HUES6 (cell line): Measurements from ENCODE around the gene PSPH.

ENCODE experiments used
- H3K27ac ChIP-seq: 2 replicates; pipeline ENCODE4 v1.7.0; 2013; ENCODE audit warnings: low read depth, mild to moderate bottlenecking, low read length, inconsistent platforms
- H3K27me3 ChIP-seq: 2 replicates; pipeline ENCODE4 v1.6.1; 2013; ENCODE audit warnings: low read length; ENCODE audit not compliant: control insufficient read depth, insufficient read depth
- H3K36me3 ChIP-seq: 2 replicates; pipeline ENCODE4 v1.6.1; 2013; ENCODE audit warnings: low read length; ENCODE audit not compliant: control insufficient read depth, insufficient read depth
- H3K4me1 ChIP-seq: 2 replicates; pipeline ENCODE4 v1.6.1; 2013; ENCODE audit warnings: low read length; ENCODE audit not compliant: control insufficient read depth, insufficient read depth
- H3K4me3 ChIP-seq: 2 replicates; pipeline ENCODE4 v1.5.1; 2013; ENCODE audit warnings: low read depth, low read length
- H3K9ac ChIP-seq: one replicate; pipeline ENCODE4 v1.6.1; 2013; ENCODE audit warnings: mild to moderate bottlenecking, low read length
- H3K9me3 ChIP-seq: 2 replicates; pipeline ENCODE4 v1.6.1; 2013; ENCODE audit warnings: low read depth, low read length; ENCODE audit not compliant: control insufficient read depth, insufficient read depth

The PSPH gene

GRCh38 chr7:55996856-55997500 is 54.3 kb downstream of the PSPH start:
- H3K9me3 ChIP-seq: no peaks in the 10 kb centered on the region
- H3K36me3 ChIP-seq: peaks cover 39% of the 10 kb centered on the region
- H3K9ac ChIP-seq: no peak overlapping the region
- no peak overlapping the region for H3K27ac ChIP-seq
- no peaks in the 10 kb centered on the region for H3K4me1 ChIP-seq
- H3K4me3 ChIP-seq: no peak overlapping the region
- H3K27me3 ChIP-seq: no peaks in the 10 kb centered on the region

GRCh38 chr7:55992346-55992745 is 58.9 kb downstream of the PSPH start:
- Histone ChIP-seq H3K9ac (no peak overlapping the region), H3K27ac (no peak overlapping the region), H3K36me3 (peaks cover 42% of the 10 kb centered on the region), H3K27me3 (no peaks in the 10 kb centered on the region), H3K4me3 (no peak overlapping the region), H3K4me1 (no peaks in the 10 kb centered on the region), H3K9me3 (no peaks in the 10 kb centered on the region)

- Histone ChIP-seq H3K36me3 (peaks cover 80% of the 10 kb centered on the region), H3K27me3 (no peaks in the 10 kb centered on the region), H3K27ac (no peak overlapping the region), H3K9me3 (no peaks in the 10 kb centered on the region), H3K4me1 (no peaks in the 10 kb centered on the region), H3K9ac (no peak overlapping the region), H3K4me3 (no peak overlapping the region)
Observed at GRCh38 chr7:55983537-55983936, 67.7 kb downstream of the PSPH start.

GRCh38 chr7:55980266-55980665 is 71.0 kb downstream of the PSPH start:
- H3K9me3 ChIP-seq: no peaks in the 10 kb centered on the region
- H3K27ac ChIP-seq: no peak overlapping the region
- no peak overlapping the region for H3K9ac ChIP-seq
- H3K27me3 ChIP-seq: no peaks in the 10 kb centered on the region
- H3K4me1 ChIP-seq: no peaks in the 10 kb centered on the region
- no peak overlapping the region for H3K4me3 ChIP-seq
- peaks cover 74% of the 10 kb centered on the region for H3K36me3 ChIP-seq

GRCh38 chr7:55977831-55978230 is 73.4 kb downstream of the PSPH start:
- no peaks in the 10 kb centered on the region for H3K27me3 ChIP-seq
- no peaks in the 10 kb centered on the region for H3K9me3 ChIP-seq
- no peak overlapping the region for H3K27ac ChIP-seq
- no peaks in the 10 kb centered on the region for H3K4me1 ChIP-seq
- H3K36me3 ChIP-seq: peaks cover 52% of the 10 kb centered on the region
- no peak overlapping the region for H3K4me3 ChIP-seq
- H3K9ac ChIP-seq: no peak overlapping the region

GRCh38 chr7:55975988-55976633 is 75.1 kb downstream of the PSPH start:
- Histone ChIP-seq H3K9ac (no peak overlapping the region), H3K4me1 (no peaks in the 10 kb centered on the region), H3K27me3 (no peaks in the 10 kb centered on the region), H3K9me3 (no peaks in the 10 kb centered on the region), H3K27ac (no peak overlapping the region), H3K36me3 (peaks cover 37% of the 10 kb centered on the region), H3K4me3 (no peak overlapping the region)

- Histone ChIP-seq H3K4me1 (no peaks in the 10 kb centered on the region), H3K36me3 (peaks cover 17% of the 10 kb centered on the region), H3K4me3 (no peak overlapping the region), H3K9ac (no peak overlapping the region), H3K9me3 (no peaks in the 10 kb centered on the region), H3K27ac (no peak overlapping the region), H3K27me3 (no peaks in the 10 kb centered on the region)
Observed at GRCh38 chr7:55973747-55974250, 77.4 kb downstream of the PSPH start.

GRCh38 chr7:55970978-55971377 is 80.3 kb downstream of the PSPH start:
- Histone ChIP-seq H3K4me1 (no peaks in the 10 kb centered on the region), H3K9me3 (no peaks in the 10 kb centered on the region), H3K27ac (no peak overlapping the region), H3K27me3 (no peaks in the 10 kb centered on the region), H3K36me3 (peaks cover 10% of the 10 kb centered on the region), H3K4me3 (no peak overlapping the region), H3K9ac (no peak overlapping the region)

- Histone ChIP-seq H3K9ac (no peak overlapping the region), H3K27ac (no peak overlapping the region), H3K27me3 (no peaks in the 10 kb centered on the region), H3K4me3 (no peak overlapping the region), H3K36me3 (peaks cover 10% of the 10 kb centered on the region), H3K9me3 (no peaks in the 10 kb centered on the region), H3K4me1 (no peaks in the 10 kb centered on the region)
Observed at GRCh38 chr7:55970561-55970960, 80.7 kb downstream of the PSPH start.

GRCh38 chr7:55969391-55969790 is 81.9 kb downstream of the PSPH start:
- no peak overlapping the region for H3K9ac ChIP-seq
- no peaks in the 10 kb centered on the region for H3K27me3 ChIP-seq
- no peak overlapping the region for H3K4me3 ChIP-seq
- H3K27ac ChIP-seq: no peak overlapping the region
- no peaks in the 10 kb centered on the region for H3K4me1 ChIP-seq
- no peaks in the 10 kb centered on the region for H3K9me3 ChIP-seq
- peaks cover 10% of the 10 kb centered on the region for H3K36me3 ChIP-seq

- peaks cover 15% of the 10 kb centered on the region for H3K27me3 ChIP-seq
- no peak overlapping the region for H3K27ac ChIP-seq
- peaks cover 10% of the 10 kb centered on the region for H3K36me3 ChIP-seq
- no peaks in the 10 kb centered on the region for H3K9me3 ChIP-seq
- no peak overlapping the region for H3K9ac ChIP-seq
- no peak overlapping the region for H3K4me3 ChIP-seq
- no peaks in the 10 kb centered on the region for H3K4me1 ChIP-seq
Observed at GRCh38 chr7:55966851-55967250, 84.4 kb downstream of the PSPH start.
